Activated CD4-positive, alpha-beta T cell treated with anti-CD3 and anti-CD28 coated beads, Interleukin-2, Interleukin-4, amounts not matched to agents 100 ng/mL and 50 ng/mL, durations not matched to agents 16 hours and 8 hours (primary cell): ENCODE results near the gene PHLPP1.
A peak's percentile ranks its signal among the peaks of the same experiment; 100 is the strongest.
"Not testable (repeated sequence)": the region's sequence is repeated elsewhere in the genome, so short reads cannot be mapped to it uniquely, and the experiment has no call there.

Experiments used
- DNase-seq: peaks from one replicate; pipeline ENCODE4 v3.0.0-alpha.2; 2020; ENCODE audit warnings: low spot score

Gene PHLPP1

DNA sequence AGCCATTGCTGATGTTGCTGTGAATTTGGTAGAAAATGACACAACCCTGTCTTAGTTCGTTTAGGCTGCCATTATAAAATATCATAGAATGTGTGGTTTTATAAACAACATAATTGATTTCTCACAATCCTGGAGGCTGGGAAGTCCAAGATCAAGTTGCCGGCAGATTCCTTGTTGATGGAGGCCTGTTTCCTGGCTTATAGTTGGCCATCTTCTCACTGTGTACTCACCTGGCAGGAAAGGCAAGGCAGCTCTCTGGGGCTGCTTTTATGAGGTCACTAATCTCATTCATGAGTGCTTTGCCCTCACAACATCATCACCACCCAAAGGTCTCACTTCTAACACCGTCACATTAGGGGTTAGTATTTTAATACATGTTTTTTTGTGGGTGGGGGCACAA is 58.4 kb downstream of the PHLPP1 start:
- no peak for DNase-seq

DNA sequence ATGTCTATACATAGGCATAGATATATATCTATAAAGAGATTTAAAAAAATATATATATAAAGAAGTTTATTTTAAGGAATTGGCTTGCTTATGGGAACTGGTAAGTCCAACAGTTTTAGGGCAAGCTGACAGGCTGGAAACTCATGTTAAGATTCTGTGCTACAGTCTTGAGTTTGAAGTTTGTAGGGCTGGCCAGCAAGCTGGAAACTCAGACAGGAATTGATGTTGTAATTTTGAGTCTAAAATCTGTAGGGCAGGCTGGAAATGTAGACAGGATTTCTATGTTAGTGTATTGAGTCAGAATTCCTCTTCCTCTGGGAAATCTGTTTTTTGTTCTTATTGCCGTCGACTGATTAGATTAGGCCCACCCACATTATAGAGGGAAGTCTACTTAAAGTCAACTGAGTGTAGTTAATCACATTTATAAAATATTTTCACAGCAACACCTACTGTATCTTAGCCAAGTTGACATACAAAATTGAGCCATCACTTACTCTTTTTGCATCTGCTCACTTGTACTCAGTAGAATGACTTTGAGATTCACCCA is 60.8 kb downstream of the PHLPP1 start:
- DNase-seq = no peak

DNA sequence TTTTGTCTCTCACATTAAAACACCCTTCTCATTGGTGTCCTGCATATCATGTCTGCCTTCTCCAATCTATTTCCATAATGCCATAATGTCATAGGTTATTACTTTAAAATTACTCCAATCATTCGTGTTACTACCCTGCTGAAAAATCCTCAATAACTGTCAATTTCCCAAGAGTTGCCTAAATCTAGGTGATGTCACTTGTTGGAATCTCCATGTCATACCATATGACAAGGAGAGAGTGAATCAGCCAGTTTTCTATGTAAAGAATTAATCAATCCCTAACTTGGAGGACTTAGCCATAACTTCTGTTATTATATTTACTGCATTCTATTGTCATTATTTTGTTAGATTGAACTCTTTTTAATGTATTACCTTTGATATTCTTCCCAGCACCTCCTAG is 62.5 kb downstream of the PHLPP1 start:
- DNase-seq = no peak

DNA sequence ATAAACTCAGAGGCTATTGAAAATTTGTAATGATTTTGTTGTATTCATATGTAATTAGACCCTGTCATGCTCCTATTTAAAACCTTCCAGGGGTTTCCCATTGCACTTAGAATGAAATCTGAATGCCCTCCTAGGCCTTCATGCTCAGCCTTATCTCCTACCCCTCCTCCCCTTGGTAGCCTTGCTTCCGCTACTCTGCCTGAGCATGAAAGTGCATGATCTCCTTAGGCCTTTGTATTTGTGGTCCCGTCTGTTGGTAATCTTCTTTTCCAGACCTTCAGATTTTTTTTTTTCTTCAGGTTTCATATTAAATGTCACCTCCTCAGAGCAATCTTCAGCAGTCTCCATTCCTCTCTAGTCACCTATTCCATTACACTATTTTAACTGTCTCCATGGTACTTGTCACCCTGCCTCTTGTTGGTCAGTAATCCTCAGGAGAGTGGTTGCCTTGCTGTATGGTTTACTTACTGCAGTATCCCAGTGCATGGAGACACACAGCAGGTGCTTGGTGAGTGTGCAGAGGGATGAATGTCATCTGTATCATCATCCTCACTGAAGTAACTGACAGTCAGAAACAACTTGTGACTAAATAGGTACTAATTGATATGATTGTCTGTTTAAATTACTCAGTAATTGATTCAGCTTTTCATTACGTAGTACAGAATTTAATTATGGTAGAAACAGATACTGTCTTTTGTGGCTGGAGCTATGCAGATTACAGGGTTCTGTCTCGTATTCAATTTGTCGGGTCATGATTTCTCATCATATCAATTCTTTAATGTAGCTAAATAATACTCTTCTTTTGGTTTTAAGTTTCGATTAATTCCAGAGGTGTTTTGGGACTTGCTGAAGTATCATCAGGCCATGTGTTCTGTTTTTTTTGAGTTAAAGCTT is 63.9 kb downstream of the PHLPP1 start:
- DNase-seq = no peak

DNA sequence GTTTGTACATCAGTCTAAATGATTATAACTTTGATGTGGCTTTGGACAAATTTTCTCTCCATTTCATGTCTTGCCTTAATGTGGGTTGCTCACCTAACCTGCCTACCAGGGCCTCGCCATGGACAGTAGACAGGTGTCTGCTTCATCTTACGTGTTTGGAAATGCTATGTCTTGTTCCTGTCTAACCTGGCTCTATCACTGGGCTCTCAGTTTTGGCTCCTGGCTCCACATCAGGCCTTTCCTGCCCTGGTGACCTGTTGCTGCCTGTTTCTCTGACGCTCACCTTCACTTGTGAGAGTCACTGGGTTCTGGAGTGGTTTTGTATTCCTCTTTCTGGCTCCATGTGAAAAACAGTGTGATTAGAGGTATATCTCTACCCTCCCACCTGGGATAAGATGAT is 65.9 kb downstream of the PHLPP1 start:
- DNase-seq = no peak

DNA sequence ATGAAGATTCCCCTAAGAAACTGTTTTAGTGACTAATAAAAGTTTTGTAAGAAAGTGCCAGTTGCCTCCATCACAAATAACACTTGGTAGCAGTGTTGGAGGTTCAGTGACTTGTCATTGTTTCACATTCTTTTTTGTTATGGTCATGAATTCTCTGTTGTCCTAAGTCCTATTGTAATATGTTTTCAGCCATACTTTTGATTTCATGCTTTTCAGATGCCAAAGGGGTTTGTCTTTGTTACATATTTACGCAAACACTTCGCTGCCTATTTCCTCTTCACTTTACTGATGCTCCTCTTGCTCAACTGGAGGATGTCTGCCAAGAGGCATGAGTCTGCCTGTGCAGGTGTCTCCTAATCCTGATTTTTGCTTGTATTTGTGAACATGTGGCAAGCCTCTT is 66.6 kb downstream of the PHLPP1 start:
- no peak for DNase-seq

DNA sequence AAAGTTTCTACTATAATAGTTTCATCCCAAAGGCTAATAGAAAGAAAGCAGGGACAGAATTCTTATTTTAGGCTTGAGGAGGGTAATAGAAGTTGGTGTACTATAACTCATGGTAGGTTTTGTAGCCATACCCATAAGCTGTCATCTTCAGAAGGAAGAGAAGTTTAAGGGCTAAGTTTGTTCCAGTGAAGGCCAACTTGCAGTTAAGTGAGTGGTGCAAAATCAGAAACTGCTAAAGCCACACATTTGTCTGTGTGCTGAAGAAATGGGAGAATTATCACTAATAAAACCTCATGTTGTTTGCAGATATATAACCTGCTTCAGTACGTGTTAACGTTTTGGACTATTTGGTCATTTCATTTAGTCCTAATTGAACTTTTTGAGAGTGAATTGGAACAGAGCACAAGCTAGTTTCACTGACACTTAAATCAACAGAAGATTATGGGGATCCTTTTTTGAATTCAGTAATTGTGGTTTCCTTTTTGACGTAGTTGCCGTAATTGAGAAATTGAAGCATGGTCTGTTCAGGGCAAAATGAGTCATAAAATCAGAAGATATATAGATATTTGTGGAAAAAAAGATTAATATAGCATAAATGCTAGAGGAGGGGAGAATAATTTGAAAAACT is 69.1 kb downstream of the PHLPP1 start:
- peak; percentile 80 for DNase-seq

DNA sequence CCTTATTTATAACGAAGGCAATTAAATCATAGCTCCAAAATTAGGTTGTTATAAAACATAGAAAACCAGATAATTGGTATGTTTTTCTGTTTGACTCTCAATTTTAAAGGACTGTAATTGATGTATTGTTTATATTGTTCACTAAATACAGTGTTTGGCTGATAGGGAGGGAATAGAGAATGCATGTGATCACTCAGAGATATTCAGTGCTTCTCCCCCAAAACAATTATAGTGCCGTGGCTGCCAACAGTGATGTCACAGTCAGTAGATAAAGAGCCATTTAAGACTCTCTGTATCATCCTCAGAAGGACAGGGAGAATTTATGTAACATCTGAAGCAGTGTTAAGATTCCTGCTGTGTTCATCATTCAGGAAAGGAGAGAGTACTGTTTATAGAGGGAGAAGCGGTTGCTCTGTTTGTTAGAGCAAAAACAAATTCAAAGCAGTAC is 69.6 kb downstream of the PHLPP1 start:
- DNase-seq = no peak

DNA sequence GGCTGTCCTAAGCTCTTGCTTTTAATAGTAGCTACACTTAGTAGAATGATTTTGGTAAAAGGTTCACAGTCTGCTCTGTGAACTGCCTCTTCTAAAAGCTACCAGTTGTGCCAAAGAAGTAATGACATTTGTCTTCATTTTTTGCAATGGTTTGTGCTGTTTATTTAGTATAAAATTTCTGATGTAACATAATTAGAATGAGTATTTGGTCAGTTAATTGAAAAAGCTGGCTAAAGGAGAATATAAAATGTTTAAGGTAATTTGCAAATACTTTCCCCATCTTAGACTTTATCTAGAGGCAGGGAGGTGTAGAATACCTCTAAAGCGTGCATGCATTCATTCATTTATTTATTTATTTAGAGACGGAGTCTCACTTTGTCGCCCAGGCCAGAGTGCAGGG is 71.3 kb downstream of the PHLPP1 start:
- DNase-seq = no peak

DNA sequence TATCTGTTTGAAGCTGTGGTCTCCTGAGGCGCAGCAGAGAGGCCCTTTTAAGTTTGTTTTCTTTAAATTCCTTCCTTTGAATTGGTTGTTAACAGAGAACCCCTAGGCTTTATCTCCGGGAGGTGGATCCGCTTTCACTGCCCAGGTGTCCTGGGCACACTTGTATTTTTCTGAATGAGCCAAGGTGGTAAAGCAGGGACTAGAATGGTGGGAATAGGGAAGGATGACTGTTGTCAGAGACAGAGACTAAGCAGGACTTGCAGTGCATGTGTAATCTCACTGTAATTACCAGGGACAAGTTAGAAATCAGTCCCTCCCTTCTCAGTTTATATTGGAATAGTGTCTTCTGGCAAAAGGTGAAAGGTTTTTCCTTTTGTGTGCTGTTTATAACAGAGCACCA is 72.8 kb downstream of the PHLPP1 start:
- no peak for DNase-seq

DNA sequence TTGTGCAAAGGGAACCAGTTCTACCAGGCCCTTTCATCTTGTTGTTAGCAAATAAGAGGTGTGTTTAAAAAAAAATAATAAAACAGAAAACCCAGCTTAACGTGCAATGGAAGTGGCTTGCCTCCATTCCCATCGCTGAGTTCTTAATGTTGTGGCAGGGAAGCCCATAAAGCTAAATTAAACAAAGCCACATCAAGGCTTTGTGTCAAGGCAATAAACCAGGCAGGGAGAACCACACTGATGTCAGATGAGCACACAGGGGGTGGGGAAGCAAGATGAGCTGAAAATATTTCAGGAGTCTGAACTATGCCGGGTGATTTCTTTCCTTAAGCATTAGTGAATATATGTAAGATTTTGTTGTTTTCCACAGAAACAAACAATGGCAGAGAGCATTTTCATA is 73.5 kb downstream of the PHLPP1 start:
- DNase-seq = no peak

DNA sequence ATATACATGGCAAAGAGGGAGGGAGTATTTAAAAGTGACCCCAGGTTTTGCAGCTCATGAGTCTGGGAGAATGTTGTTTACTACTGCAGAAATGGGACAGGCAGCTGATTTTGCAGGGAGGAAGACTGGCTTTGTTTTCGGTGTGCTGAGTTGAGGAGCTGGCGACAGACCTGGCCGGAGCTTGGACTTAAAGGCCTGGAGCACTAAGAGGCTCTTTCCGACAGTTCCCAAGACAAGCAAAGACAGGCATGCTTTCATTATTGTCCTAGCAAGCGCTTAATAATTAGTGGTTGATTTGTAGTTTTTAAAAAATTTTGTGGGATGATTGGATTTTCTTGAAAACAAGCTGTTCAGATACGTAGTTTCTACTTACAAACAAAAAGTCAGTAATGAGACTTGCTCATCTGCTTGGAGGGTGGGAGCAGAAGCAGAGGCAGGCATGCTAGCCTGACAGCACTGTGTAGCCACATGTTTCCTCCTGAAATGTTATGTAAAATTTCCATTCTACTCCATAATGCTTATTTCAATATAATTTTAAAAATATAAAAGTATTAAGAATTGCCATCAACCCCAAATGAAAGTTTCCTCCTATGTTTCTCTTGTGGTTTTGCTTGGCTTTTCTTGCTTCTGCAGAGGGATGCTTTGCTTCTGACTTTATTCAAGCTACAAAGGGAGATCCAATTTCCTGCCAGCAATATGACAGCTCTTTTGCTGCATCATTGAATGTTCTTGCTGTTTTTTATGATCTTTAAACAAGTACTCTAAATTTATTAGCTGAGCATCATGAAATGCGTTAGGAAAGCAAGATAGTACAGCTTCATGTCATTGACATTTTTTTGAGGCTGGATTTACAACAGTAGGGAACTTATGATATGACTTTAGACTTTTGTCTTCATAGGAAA is 75.8 kb downstream of the PHLPP1 start:
- no peak for DNase-seq

DNA sequence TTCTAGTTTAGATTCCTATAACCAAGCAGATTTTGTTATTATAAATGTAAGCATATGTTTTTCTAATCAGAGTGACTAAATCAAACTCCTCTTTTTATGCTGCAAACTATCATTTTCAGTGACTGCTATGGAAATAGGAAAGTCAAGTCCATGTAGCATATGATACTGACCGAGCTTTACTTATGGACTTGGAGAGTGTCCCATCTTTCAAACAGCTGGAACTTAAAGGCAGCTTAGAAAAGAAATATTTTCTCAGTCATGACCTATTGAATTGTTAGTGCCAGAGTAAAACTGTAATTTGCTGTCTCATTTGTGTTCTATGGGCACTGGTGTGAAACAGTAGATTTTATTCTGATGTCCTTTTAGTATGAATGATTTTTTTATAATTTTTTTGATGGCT is 76.7 kb downstream of the PHLPP1 start:
- no peak for DNase-seq

DNA sequence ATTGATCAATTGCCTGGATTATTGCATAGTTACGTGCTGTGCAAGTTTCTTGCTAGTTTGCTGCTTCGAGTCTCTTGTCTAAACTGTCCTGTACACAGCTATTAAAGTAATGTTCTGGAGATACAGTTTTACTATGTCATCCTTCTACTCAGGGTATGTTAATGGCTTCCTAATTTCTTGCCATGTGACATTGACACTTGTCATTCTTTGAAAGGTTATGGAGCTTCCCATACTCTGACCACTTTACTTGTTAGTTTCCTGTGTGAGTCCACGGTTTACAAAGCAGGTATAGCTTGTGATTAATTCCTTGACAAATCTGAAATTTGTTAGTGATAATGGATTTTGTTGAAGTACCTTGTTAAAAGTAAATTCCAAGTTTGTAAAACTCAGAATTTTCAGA is 80.5 kb downstream of the PHLPP1 start:
- DNase-seq = no peak

DNA sequence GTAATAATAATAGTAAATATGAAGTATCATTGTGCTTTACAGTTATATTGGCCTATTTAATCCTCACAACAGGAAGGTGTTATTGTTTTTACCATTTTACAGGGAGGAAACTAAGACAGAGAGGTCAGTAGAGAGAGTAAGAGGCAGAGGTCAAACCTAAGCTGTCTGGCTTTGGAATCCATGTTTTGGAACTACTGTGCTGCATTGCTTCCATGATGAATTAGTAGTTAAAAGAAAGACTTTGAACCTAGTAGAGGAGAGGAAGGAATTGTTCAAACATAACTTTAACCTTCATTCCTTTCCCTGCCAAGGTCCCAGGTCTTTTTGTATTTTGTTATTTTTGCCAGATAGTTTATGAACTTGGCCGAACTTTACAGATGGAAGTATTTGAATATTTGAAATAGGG is 80.9 kb downstream of the PHLPP1 start:
- DNase-seq = no peak

DNA sequence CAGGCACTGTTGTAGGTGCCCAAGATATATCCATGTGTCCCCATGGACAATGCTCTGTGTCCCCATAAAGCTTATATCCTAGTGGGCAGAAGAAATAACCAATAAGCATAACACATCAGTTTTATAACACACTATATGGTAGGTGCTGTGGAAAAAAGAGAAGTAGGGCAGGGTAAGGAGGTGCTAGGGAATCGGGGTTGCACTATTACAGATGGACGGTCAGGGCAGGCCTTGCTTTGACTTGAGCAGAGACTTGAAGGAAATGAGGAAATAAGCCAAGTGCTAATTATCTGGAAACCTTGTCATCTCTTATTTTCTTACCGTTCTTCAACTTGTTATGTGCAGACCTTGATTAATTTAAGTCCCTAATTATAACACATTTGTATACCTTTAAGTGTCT is 82.0 kb downstream of the PHLPP1 start:
- DNase-seq = no peak

DNA sequence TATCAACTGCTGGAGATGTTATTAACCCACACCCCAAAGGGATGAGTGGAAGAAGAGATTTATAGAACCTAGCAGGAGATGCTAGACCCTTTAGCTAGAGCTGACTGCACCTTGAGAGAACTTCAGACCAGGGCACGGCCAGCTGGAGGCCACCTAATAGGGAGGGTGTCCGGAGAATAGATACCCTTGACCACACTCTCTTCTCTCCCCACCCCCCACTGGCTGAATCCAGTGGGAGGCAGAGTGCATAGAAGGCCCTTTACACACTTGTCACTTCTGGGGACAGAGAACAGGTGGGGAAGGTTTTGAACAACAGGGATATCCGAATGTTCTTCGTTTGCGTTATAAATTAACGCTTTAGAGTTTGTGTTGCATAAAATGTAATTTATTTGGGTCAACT is 84.6 kb downstream of the PHLPP1 start:
- DNase-seq = no peak

DNA sequence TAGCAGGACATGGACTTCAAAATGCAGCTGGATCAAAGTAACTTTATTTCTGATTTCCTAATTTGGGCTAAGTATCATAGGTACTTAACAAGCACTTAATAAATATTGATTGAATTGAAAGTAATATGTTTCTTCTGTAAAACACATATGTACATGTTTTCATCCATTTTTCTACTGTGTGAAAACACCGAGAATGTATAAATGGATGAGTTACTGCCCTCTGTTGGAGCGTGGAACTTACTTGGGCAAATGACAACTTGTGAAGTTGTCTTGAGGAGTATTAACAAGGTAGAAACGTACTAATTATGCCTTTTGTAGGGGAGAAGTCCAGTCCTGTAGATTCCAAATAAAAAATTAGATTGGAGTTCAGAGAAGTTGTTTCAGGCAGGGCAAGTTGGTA is 87.2 kb downstream of the PHLPP1 start:
- DNase-seq = no peak

DNA sequence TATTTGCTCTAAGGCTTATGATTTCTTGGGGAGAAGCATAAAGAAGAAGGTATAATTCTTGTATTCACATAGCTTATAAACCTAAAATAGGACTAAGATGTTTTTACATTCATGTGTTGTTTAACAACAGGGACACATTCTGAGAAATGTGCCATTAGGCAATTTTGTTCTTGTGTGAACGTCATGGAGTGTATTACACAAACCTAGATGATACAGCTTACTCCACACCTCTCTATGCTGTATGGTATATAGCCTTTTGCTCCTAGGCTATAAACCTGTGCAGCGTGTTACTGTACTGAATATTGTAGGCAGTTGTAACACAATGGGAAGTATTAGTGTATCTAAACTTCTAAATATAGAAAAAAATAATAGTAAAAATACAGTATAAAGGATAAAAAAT is 92.1 kb downstream of the PHLPP1 start:
- DNase-seq = no peak

DNA sequence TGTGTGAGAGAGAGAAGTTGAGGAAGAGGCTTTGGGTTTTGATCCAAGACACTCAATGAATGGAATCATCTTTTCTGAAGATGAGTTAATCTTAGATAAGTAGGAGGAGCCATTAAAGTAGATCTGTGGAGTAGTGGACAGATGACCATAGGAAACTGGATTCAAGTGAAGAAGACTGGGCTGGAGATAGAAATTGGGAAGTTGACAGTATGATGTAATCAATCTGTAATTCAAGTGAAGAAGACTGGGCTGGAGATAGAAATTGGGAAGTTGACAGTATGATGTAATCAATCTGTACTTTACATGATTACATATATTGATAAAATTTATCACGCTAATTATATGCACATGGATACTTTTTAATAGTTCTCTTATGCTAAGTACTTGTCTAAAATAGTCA is 92.8 kb downstream of the PHLPP1 start:
- no peak for DNase-seq

DNA sequence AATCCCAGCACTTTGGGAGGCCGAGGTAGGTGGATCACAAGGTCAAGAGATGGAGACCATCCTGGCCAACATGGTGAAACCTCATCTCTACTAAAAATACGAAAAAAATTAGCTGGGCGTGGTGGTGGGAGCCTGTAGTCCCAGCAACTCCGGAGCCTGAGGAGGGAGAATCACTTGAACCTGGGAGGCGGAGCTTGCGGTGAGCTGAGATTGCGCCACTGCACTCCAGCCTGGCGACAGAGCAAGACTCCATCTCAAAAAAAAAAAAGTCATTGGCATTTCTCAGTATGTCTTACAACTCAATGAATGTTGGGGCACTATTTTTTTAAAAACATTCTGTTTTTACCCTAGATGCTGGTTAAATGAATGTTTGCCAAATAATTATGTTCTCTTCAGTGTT is 94.1 kb downstream of the PHLPP1 start:
- not testable (repeated sequence) for DNase-seq

DNA sequence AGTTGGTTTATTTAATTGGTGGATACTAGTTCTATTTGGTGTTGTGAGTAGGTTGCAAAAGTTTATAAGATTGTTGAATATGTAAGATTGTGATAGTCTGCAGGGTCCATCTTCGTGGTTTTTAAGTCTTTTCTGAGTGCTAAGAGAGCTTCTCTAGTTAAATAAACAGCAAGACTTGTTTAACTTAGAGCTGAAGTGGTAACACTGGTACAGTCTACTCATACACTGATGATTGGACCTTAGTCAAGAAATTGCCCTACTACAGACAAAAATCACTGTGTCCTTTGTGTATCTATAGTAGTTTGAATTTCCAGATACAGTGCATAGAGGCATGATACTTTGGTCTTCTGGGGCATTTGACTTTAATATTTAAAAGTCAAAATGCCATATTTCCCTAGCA is 94.6 kb downstream of the PHLPP1 start:
- no peak for DNase-seq
